GM18907 (cell line): ENCODE results near the gene SELENOO.

Experiments used
- ATAC-seq: cut with Tn5 transposase; IDR thresholded peaks from one replicate; pipeline ENCODE4 v1.9.1; 2021; ENCODE audit warnings: mild to moderate bottlenecking, moderate library complexity; ENCODE audit not compliant: unreplicated experiment

SELENOO gene

GRCh38 chr22:50232481-50233151, 31.8 kb downstream of the SELENOO start:
- ATAC-seq: no peak

GRCh38 chr22:50233223-50233622, 32.4 kb downstream of the SELENOO start:
- ATAC-seq: no peak

DNA sequence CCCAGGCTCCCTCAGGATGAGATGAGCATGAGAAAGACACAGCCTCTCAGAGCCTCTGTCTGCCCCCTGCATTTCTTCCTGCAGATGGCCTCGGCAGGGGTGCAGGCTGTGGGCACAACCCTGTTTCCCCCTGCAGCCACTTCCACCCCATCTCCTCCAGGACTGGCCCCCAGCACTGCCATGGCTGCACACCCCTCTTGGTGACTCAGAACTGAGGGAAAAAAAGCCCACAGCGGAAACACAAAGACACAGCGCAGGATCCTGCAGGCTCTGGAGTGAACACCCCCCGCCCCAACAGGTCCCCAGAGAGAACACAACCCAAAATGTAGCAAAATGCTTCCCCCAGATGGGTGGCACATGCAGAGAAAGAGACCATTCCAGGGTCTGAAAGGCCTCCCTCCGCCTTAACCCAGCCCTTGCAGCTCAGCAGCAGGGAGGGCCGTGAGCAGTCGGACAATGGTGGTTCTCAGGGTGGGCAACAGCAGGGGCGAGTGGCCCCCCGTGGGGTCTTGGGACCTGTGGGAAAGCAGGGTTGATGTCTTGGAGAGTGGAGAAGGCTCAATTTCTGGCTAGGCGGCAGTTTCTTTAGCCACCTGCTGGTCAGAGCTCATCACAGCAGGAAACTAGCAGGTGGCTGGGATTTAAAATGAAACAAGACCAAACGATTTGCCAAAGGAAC, 36.1 kb downstream of the SELENOO start:
- ATAC-seq: no peak

- no peak for ATAC-seq
Measured at GRCh38 chr22:50238755-50239154, 37.9 kb downstream of the SELENOO start.

GRCh38 chr22:50242406-50242949, 41.7 kb downstream of the SELENOO start:
- ATAC-seq: no peak

DNA sequence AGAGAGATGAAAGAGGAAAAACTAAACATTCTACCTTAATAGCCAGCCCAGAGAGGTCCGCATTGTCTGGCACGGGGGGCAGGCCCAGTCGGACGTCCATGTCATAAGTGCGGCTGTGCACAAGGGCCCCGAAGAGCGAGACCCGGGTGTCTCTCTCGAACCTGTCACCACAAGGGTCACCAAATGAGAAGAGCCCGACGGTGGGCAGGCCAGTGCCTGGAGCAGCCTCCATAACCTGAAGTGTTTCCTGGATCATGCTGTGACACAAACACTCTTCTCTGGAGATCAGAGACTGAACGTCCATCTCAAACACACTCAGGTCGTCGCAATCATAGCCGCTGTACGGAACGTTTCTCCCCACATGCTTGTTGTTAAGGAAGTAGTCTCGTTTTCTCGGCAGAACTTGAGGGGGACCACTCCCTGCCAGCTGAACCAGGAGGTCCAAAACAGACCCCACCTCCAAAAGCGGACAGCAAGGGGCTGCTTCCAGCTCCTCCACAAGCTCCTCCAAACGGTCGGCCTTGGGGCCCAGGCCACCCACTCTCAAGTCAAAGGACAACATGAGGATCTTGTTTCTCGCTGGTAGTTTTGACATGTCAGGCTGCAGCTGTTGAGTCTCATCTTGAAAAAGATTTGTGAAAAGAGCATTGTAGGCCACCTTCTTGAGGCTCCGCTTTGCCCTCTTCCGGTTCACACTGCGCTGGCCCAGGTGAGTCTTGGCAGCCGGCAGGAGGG, 43.0 kb downstream of the SELENOO start:
- ATAC-seq: peak; percentile 2

- peak; percentile 69 for ATAC-seq
Measured at GRCh38 chr22:50244420-50245213, 43.8 kb downstream of the SELENOO start, which contains the start of gene TUBGCP6. TUBGCP6 (minus strand) TSS chr22:50245023; CDS start chr22:50244459, 564 bp downstream.

DNA sequence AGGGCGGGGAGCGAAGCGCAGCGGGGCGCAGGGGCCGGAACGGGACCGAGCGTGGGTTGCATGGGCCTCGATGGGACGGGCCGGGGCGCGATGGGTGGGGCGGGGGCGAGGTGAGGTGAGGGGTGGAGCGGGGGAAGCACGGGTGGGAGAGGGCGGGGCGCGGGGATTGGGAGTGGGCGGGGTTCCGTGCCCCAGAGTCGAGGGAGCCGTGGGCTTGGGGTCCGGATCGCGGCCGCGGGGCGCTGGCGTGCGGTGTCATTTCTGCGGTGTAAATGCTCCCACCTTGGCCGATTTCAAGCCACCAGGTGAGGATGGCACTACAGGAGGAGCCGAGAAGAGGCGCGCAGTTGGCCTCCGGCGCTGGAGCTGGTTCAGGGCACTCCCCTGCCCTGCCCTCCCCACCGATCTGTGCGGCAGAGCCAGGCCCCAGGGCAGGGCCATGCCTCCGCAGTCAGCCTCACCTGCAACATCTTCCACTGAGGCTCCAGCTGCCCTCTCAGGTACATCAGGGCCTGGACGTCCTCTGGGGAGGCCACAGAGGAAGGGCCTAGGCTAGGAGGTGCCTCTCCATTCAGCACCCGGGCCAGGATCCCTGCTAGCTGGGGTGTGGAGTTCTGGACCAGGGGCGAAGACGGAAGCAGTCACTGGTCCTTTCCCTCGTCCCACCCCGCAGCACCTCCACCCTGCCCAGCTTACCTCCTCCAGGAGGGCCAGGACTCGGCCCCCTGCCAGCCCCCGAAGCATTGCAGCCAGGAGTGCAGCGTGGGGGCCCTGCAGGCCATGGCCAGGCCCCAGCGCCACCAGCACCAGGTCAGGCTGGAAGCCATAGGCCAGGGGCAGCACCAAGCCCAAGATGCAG, 44.6 kb downstream of the SELENOO start:
- peak; percentile 5 for ATAC-seq

- ATAC-seq: no peak
Measured at GRCh38 chr22:50246242-50247175, 45.7 kb downstream of the SELENOO start.

GRCh38 chr22:50247748-50248147, 46.9 kb downstream of the SELENOO start:
- ATAC-seq: no peak

- no peak for ATAC-seq
Measured at GRCh38 chr22:50248196-50249081, 47.6 kb downstream of the SELENOO start.

DNA sequence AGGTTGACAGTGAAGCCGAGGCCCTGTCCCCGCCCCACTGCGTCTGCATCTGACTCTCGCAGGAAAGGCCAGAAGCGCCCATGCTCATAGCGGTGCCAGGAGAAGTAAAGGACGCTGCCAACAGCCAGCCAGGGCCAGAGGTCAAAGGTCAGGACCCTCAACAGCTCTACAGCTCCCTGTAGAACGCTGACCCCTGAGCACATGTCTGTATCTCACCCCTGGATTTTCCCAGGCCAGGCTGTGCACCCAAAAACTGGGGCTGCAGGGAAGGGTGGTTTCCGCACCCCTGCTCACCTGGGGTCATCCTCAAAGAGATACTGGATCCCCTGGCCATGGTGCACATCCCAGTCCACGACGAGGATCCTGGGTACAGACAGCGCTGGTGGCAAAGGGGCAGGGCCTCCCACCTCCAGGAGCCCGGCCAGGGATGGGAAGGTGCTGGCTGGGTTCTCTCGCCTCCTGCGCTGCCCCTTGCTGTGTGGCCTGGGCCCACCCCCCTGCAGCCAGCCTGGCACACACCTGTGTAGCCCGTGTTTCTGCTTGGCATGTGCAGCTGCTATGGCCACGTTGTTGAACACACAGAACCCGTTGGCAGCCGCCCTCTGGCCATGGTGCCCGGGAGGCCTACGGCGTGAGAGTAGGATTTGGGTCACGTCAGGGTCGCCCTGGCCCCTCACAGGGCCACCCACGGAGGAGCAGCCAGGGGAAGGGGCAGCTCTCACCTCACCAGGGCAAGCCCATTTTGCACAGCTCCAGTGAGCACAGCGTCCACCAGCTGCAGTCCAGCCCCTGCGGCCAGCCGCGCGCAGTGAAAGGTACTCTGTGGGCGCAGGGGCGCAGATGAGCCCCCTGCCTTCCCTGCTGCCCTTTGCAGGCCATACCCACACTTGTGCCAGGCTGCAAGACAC, 48.8 kb downstream of the SELENOO start:
- ATAC-seq: no peak

DNA sequence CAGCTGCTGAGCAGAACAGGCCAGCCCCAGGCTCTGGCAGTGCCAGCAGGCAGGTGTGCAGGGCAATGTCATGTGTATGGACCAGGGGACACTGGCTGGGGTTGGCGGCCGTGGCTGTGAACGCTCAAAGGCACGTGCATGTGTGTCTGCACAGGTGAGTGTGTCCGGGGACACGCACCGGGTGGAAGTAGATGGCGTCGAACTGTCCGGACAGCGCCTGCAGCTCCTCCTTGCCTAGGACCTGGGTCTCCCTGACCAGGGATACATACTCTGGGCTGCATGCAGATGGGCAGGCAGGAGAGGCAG, 49.4 kb downstream of the SELENOO start:
- ATAC-seq: no peak

- ATAC-seq: peak; percentile 47
Measured at GRCh38 chr22:50250555-50251476, 50.0 kb downstream of the SELENOO start, which contains the start of gene HDAC10. HDAC10 (minus strand) TSS chr22:50251265; CDS start chr22:50251032, 233 bp downstream.

GRCh38 chr22:50251477-50252081, 50.8 kb downstream of the SELENOO start:
- peak; percentile 3 for ATAC-seq
